Retinal pigment epithelial cell (primary cell): Measurements from ENCODE around the gene FAM186B.
A peak's percentile ranks its signal among the peaks of the same experiment; 100 is the strongest.

Experiments used
- DNase-seq: peaks from one replicate; pipeline ENCODE4 v3.0.0-alpha.2; 2010; ENCODE audit warnings: low read depth
- H3K4me3 ChIP-seq: 2 replicates; pipeline ENCODE4 v1.5.1; 2011; ENCODE audit warnings: mild to moderate bottlenecking, low read length, control low read depth, moderate library complexity
- TF ChIP-seq, protein P1 (sequence below): conservative IDR thresholded peaks from 2 replicates; pipeline ENCODE4 v1.5.1; 2011; ENCODE audit warnings: low read depth, low read length, control low read depth, inconsistent platforms

Gene FAM186B

DNA sequence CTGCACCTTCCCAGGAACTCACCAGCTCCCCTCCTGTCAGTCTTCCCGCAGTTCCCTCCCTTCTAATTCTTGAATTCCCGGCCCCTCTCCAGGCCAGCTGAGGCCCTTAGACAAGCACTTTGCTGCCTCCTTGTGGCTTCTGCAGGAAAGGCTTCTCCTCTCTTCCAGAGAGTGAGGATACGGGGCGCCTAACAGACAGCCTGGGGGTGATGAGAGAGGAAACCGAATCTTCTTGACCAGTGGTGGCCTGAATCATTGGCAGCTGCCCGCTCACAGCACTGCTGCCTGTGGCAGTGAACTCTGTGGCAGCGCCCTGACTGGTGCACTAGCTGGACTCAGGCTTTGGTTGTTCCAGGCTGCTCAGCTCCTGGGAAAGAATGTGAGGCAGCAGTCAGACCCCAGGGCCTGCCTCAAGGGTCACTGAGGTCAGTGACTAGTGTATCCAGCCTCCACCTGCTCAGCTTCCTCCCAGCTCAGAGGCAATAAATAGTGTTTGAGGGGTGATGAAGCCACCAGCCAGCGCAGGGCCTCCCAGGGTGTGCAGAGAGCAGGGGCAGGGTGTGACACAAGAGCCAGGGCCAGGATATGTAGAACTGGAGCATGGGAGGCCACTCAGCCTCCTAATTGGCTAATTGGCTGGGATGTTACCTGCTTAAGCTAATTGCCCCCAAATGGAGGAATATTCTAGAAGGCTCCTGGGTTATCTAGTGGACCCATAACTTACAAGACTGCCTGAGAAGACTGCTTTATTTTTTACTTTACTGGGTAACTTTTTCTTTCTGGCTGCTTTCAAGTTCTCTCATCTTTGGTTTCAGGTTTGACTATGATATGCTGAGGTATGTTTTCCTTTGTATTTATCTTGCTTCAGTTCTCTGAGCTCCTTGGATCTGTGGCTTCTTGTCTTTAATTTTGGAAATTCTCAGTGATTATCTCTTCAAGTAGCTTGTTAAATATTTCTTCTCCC, 24.6 kb downstream of the FAM186B start:
- DNase-seq, result peak; percentile 27
- TF ChIP-seq, protein P1, sequence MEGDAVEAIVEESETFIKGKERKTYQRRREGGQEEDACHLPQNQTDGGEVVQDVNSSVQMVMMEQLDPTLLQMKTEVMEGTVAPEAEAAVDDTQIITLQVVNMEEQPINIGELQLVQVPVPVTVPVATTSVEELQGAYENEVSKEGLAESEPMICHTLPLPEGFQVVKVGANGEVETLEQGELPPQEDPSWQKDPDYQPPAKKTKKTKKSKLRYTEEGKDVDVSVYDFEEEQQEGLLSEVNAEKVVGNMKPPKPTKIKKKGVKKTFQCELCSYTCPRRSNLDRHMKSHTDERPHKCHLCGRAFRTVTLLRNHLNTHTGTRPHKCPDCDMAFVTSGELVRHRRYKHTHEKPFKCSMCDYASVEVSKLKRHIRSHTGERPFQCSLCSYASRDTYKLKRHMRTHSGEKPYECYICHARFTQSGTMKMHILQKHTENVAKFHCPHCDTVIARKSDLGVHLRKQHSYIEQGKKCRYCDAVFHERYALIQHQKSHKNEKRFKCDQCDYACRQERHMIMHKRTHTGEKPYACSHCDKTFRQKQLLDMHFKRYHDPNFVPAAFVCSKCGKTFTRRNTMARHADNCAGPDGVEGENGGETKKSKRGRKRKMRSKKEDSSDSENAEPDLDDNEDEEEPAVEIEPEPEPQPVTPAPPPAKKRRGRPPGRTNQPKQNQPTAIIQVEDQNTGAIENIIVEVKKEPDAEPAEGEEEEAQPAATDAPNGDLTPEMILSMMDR, result peak; percentile 96

DNA sequence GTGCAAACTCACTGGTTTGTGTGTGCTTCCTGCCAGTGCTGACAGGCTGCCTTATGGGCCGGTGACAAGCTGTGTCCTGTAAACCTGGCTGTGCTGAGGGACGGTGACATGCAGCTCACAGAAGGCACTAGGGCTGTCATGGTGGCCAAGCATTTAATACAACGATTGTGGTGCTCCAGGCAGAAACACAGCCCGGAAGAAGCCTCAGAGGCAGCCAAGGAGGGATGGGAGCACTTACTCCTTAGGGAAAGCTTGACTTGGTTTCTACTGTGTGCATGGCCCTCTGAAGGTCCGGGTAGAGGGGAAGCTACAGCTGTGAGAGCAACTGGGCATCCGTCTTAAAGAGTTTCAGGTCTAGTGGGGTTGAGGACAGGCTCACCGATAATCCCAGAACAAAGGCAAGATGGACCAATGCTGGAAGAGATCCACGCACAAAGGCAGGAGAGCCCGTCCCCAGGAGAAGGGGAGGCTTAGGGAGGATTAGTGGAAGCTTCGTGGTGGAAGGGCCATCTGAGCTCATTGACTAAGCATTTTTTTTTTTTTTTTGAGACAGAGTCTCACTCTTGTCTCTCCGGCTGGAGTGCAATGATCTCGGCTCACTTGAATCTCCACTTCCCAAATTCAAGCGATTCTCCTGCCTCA, 26.8 kb downstream of the FAM186B start:
- DNase-seq, result no peak
- TF ChIP-seq, protein P1, result no peak
- no peak overlapping the region for H3K4me3 ChIP-seq

More for the DNA sequence above, 24.6 kb downstream of the FAM186B start:
- H3K4me3 ChIP-seq, result no peak overlapping the region

DNA sequence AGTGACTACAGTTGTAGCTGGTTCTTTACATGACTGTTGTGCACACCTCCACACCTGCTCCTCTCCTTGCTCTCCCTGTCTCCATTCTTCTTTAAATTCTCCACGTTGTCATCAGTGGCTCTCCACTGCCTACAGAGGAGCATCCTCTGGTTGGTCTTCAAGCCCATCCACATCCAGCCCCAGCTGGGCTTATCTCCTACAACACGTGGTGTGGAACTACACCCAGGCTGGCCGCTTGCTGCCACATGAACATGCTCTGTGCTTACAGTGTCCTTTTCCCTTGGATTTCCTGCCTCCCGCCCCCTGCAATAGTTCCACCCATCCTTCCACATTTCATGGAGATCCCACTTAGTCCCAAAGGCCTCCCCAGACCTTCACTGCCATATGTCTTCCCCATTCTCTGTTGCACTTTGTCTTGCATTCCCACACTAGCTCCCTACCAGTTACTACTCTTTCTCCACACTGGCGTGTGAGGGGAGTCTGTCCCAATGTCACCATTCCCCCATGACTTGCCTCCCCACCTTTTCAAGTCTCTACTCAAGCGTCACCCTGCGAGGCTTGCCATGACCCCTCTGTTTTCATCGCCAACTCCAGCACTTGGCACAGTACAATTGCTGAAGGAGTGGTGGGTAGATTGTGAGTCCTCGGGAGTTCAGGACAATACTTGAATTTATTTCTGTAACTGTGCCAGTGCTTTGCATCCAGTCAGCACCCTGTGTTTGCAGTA, 27.7 kb downstream of the FAM186B start:
- no peak overlapping the region for H3K4me3 ChIP-seq
- TF ChIP-seq, protein P1, result no peak
- DNase-seq, result no peak

DNA sequence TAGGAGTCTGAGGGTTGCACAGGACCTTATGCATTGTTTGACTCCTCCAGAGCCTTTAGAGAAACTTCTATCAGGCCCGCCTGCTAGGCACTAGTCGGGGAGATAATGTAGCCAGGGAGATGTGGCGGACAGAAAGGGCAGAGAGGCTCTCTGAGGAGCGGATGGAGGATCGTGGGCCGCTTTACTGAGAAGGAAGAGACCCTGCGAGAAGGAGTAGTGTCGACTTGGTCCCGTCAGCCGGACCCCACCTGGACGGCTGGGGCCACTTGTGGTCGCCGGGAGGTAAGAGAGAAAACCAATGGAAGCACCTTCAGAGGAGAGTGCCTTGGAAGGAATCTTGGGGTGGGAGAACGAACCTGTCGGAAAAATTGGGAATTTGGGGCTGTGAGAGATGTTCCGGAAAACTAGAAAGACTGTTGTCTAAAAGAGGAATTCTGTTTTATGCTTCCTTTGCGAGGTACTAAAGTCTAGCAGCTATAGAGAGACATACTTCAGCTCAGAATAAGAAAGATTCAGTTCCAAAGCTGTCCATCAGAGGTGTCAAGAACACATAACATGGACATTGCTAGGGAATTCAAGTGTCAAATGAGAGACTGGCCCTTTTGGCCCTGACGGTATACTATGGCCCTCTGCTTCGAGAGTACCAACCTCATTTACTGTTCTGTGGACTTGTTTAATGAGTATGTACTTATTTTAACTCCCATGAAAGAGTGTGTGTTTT, 36.8 kb downstream of the FAM186B start:
- no peak for DNase-seq
- TF ChIP-seq, protein P1, result no peak

DNA sequence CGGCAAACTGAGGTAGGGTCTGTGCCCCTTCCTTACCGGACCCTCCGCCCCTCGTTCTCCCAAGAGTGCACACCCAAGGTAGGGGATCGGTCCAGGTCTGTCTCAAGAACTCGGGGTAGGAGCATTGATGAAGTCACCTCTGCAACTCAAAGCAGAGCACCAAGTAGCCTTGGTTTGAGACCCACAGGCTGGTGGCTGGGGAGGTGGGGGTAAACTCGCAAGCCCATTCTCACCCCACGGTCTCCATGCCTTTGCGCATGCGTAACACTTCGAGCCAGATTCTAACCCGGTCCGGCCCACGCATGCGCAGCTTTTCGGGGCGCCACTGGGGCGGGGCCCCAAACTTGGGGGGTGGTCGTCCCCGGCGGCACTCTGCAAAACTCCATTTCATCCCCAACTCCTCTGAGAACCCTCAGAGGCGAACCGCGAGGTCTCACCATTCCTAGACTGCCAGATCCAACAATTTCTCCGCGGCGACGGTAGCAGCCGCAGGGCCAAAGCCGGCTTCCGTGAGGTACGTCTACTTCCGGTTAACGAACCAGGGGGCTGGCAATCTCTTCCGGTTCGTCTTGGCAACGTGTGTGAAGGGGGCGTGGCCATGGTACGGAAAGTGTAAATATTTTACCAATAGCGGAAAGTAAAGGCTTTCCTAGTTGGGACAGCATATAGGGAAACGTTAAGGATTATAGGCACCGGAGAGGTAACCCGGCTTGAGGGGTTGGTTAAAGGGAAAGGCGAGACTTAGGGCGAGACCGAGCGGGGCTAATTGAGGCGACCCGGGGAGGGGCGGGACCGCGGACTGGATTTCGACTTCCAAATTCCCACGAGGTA, 37.6 kb downstream of the FAM186B start, which contains the start of gene MCRS1:
Gene MCRS1 (minus strand): TSS at position 532 of the 831 bp plus-strand sequence. CDS start 1,411 bp downstream, outside the sequence.
- peak within 1 kb of the TSS; percentile 95 for H3K4me3 ChIP-seq
- peak; percentile 65 for DNase-seq
- TF ChIP-seq, protein P1, result no peak

More for the DNA sequence above, 36.8 kb downstream of the FAM186B start:
- H3K4me3 ChIP-seq, result peak overlapping the region; percentile 95

DNA sequence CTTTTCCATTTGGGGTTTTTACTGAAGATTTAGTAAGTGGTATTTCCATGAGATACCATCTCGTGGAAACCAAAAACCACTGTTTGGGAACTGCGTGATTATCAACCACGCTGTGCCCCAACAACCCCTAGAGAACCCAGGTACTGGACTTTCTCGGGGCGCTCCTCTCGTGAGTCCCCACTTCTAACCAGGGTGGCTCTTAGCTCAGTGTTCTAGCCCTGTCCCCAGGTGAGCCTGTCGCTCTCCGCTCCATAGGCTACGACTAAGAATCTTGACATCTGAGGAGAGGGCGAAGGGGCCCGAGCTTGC, 38.2 kb downstream of the FAM186B start:
- TF ChIP-seq, protein P1, result no peak
- DNase-seq, result no peak
- peak overlapping the region; percentile 95 for H3K4me3 ChIP-seq
